CD14-positive monocyte (primary cell): ENCODE measurements around the gene OXCT1. TPM values are rescaled to one million over a fixed set of nuclear protein-coding genes. Genes with fewer than 3 reads are reported as not detected.

Source experiments
- DNase-seq, 3 donors: peaks; one replicate each; pipeline ENCODE4 v3.0.0-alpha.2; 2011 to 2022
- H2AFZ ChIP-seq: 2 replicates; pipeline ENCODE4 v1.6.0; 2012; ENCODE audit warnings: mild to moderate bottlenecking, low read depth, low read length, inconsistent platforms; ENCODE audit not compliant: insufficient read depth, poor library complexity, severe bottlenecking
- H3K27ac ChIP-seq, 2 donors: 1 replicate in 1 of 2; 2 replicates in 1 of 2; pipeline ENCODE4 v1.5.1; 2012 to 2013; ENCODE audit warnings: low read length in 2 of 2, control low read depth in 1 of 2, inconsistent platforms in 1 of 2, low read depth in 1 of 2, mild to moderate bottlenecking in 1 of 2
- H3K27me3 ChIP-seq, 2 donors: one replicate each; pipeline versions ENCODE4 v1.6.0 to v1.6.1; 2011 to 2013; ENCODE audit warnings: low read length in 2 of 2; ENCODE audit not compliant: control insufficient read depth in 2 of 2, insufficient read depth in 2 of 2
- H3K36me3 ChIP-seq, 2 donors: replicated peaks in 1 of 2; 1 replicate in 1 of 2; 2 replicates in 1 of 2; pipeline versions ENCODE4 v1.5.1 to v1.6.1; 2012 to 2013; ENCODE audit warnings: low read length in 2 of 2, control low read depth in 1 of 2, inconsistent platforms in 1 of 2, mild to moderate bottlenecking in 1 of 2; ENCODE audit not compliant: insufficient read depth in 2 of 2, control insufficient read depth in 1 of 2
- H3K4me1 ChIP-seq, 2 donors: 1 replicate in 1 of 2; 2 replicates in 1 of 2; pipeline versions ENCODE4 v1.5.1 to v1.6.1; 2012 to 2013; ENCODE audit warnings: low read length in 2 of 2, control low read depth in 1 of 2, inconsistent platforms in 1 of 2, mild to moderate bottlenecking in 1 of 2, moderate library complexity in 1 of 2; ENCODE audit not compliant: insufficient read depth in 2 of 2, control insufficient read depth in 1 of 2
- H3K4me2 ChIP-seq: replicated peaks from 2 replicates; pipeline ENCODE3; 2012; ENCODE audit warnings: low read length, moderate library complexity, mild to moderate bottlenecking; ENCODE audit not compliant: poor library complexity, severe bottlenecking; ENCODE audit errors: extremely low read depth
- H3K4me3 ChIP-seq, 3 experiments: fragments of 200-600 bp in 1 of 3; sonication (generic) in 1 of 3; replicated peaks in 1 of 3; 1 replicate in 2 of 3; 2 replicates in 1 of 3; pipeline ENCODE4 v1.5.1; 2011 to 2013; ENCODE audit warnings: low read length in 3 of 3, mild to moderate bottlenecking in 3 of 3, control low read depth in 2 of 3, low read depth in 2 of 3, inconsistent platforms in 1 of 3, moderate library complexity in 1 of 3
- H3K79me2 ChIP-seq: 2 replicates; pipeline ENCODE4 v1.6.0; 2012; ENCODE audit warnings: mild to moderate bottlenecking, control low read depth, inconsistent platforms, low read length, moderate library complexity; ENCODE audit not compliant: insufficient read depth
- H3K9ac ChIP-seq: 2 replicates; pipeline ENCODE4 v1.6.0; 2017; ENCODE audit warnings: low read length, mild to moderate bottlenecking; ENCODE audit not compliant: insufficient read depth, poor library complexity, severe bottlenecking
- H3K9me3 ChIP-seq, 2 donors: replicated peaks in 1 of 2; 1 replicate in 1 of 2; 2 replicates in 1 of 2; pipeline versions ENCODE4 v1.5.1 to v1.6.1; 2012 to 2013; ENCODE audit warnings: low read length in 2 of 2, control low read depth in 1 of 2; ENCODE audit not compliant: control insufficient read depth in 1 of 2, insufficient read depth in 1 of 2
- H4K20me1 ChIP-seq: 2 replicates; pipeline ENCODE4 v1.6.0; 2012; ENCODE audit warnings: mild to moderate bottlenecking, low read length, control low read depth, moderate library complexity; ENCODE audit not compliant: insufficient read depth
- H3K27ac Mint-ChIP-seq, 7 donors: one replicate each; pipeline ENCODE4 v1.8.0; 2020; ENCODE audit warnings: mild to moderate bottlenecking in 7 of 7, mixed read lengths in 7 of 7, moderate library complexity in 6 of 7, inconsistent platforms in 2 of 7
- H3K27me3 Mint-ChIP-seq, 3 donors: one replicate each; pipeline ENCODE4 v1.8.0; 2021 to 2022; ENCODE audit warnings: low read depth in 3 of 3, mild to moderate bottlenecking in 3 of 3, mixed read lengths in 3 of 3, moderate library complexity in 3 of 3, inconsistent platforms in 1 of 3
- H3K36me3 Mint-ChIP-seq, 2 donors: one replicate each; pipeline ENCODE4 v1.8.0; 2020; ENCODE audit warnings: mixed read lengths in 2 of 2, inconsistent platforms in 1 of 2, mild to moderate bottlenecking in 1 of 2
- H3K4me1 Mint-ChIP-seq: one replicate; pipeline ENCODE4 v1.8.0; 2020; ENCODE audit warnings: mild to moderate bottlenecking, mixed read lengths
- H3K4me3 Mint-ChIP-seq, 2 donors: one replicate each; pipeline ENCODE4 v1.8.0; 2020; ENCODE audit warnings: mild to moderate bottlenecking in 2 of 2, mixed read lengths in 2 of 2, moderate library complexity in 1 of 2
- H3K9me3 Mint-ChIP-seq, 7 donors: one replicate each; pipeline ENCODE4 v1.8.0; 2020 to 2022; ENCODE audit warnings: mixed read lengths in 7 of 7, mild to moderate bottlenecking in 6 of 7, moderate library complexity in 6 of 7, inconsistent platforms in 2 of 7
- CTCF ChIP-seq: fragments of 200-600 bp; IDR thresholded peaks from one replicate; pipeline ENCODE4 v1.8.0; 2022; ENCODE audit warnings: antibody characterized with exemption, mild to moderate bottlenecking
- WGBS: methylation state at CpG from one replicate; pipeline ENCODE4 v1.1.5; 2013; ENCODE audit warnings: missing lambda C conversion rate; ENCODE audit not compliant: insufficient coverage; 5-methylcytosine and 5-hydroxymethylcytosine counted together
- intact Hi-C, 2 donors: fragments of 100-400 bp; cut with micrococcal nuclease; formaldehyde crosslinking; loops; one replicate each; pipeline versions ENCODE4 v1.15.0 to v1.15.1; 2023
- polyA plus RNA-seq, 3 donors: library from polyadenylated mRNA; depleted of rRNA in 1 of 3; unstranded in 2 of 3; stranded (reverse) in 1 of 3; fragments of 300-500 nt in 2 of 3; fragments of >200 nt in 1 of 3; fragmentation: Illumina TruSeq in 2 of 3; gene quantifications; 1 replicate in 2 of 3; 2 replicates in 1 of 3; pipeline ENCODE4 v1.2.3, GENCODE V29; 2012 to 2021

Gene OXCT1
- polyA plus RNA-seq, 3 donors, result 1.3 to 3.4 (median 1.9) TPM

DNA sequence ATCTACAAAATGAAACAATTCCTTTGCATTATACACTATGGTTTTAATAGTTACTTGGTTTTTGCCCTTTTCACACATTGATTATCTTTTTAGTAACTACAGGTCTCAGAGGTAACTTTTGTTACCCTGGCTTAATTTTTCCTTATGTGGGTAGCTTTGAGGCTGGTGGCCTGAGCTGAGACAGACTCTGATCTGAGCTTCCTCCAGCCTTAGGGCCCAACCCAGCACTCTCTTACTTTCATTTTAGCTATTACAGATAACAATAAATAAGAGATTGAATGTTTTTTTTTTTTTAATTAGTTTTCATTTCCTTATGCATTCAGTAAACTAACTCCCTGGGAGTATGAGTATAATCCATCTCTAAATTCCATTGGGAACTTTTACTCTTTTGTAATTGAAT is 15.1 kb upstream of the OXCT1 start:
- Histone ChIP-seq H3K4me2 (no peak overlapping the region), H3K9ac (no peak overlapping the region), H2AFZ (no peak overlapping the region), H4K20me1 (no peaks in the 10 kb centered on the region), H3K4me3 (no peak overlapping the region), H3K27ac (no peak overlapping the region), H3K4me1 (no peaks in the 10 kb centered on the region), H3K9me3 (no peaks in the 10 kb centered on the region), H3K36me3 (no peaks in the 10 kb centered on the region), H3K27me3 (peaks cover 5 to 6% of the 10 kb centered on the region in 2 donors), H3K79me2 (no peaks in the 10 kb centered on the region)
- no peaks in the 10 kb centered on the region for H3K4me1 Mint-ChIP-seq
- H3K27ac Mint-ChIP-seq, result no peak overlapping the region
- no peak for TF ChIP-seq CTCF
- no peak for DNase-seq
- intact Hi-C loops, result no loop called here
- peaks cover 0 to 8% (median 6%) of the 10 kb centered on the region in 3 donors for H3K27me3 Mint-ChIP-seq
- peaks cover 0 to 2% (median 0%) of the 10 kb centered on the region in 7 donors for H3K9me3 Mint-ChIP-seq
- H3K36me3 Mint-ChIP-seq, result no peaks in the 10 kb centered on the region
- no peak overlapping the region for H3K4me3 Mint-ChIP-seq

GRCh38 chr5:41883936-41884335 is 13.7 kb upstream of the OXCT1 start:
- no peak for DNase-seq
- Mint-ChIP-seq H3K4me3 (no peak overlapping the region), H3K9me3 (no peaks in the 10 kb centered on the region), H3K36me3 (no peaks in the 10 kb centered on the region), H3K27me3 (peaks cover 0 to 10% (median 6%) of the 10 kb centered on the region in 3 donors), H3K4me1 (no peaks in the 10 kb centered on the region), H3K27ac (no peak overlapping the region)
- Histone ChIP-seq H3K27ac (no peak overlapping the region), H3K4me1 (no peaks in the 10 kb centered on the region), H3K4me2 (no peak overlapping the region), H3K4me3 (no peak overlapping the region), H3K9me3 (no peaks in the 10 kb centered on the region), H3K27me3 (peaks cover 5 to 6% of the 10 kb centered on the region in 2 donors), H3K79me2 (no peaks in the 10 kb centered on the region), H4K20me1 (no peaks in the 10 kb centered on the region), H3K36me3 (no peaks in the 10 kb centered on the region), H2AFZ (no peak overlapping the region), H3K9ac (no peak overlapping the region)
- no peak for TF ChIP-seq CTCF
- intact Hi-C loops, result no loop called here
- no CpG with 5 or more reads among the region's 2 CpGs for WGBS
